ENCODE data around the gene ANKRD63. TPM values are rescaled to one million over a fixed set of nuclear protein-coding genes. Genes with fewer than 3 reads are reported as not detected.

ANKRD63 gene
- total and polyA plus RNA-seq, 8 donors: not detected

DNA sequence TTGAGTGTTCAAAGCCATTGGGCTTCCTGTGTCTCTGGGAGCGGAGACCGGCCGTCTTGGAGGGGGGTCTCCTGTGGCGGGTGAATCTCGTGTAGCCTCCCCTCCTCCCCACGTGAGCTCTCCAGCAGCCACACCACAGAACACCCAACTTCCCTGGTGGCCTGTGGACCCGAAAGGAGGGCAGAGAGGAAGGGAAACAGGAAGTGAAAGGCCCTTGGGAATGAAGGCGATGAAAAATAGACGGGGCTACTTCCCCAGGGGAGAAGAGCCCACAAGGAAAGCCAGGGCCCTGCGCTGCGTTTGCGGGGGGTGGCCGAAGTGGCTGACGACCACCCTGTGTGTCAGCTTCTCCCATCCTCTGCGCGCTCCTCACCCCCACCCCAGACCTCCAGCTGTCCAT is 5.4 kb downstream of the ANKRD63 start:
- Histone ChIP-seq H3K27ac (no peak overlapping the region), H3K9me3 (no peaks in the 10 kb centered on the region), H3K27me3 (peaks cover 34 to 53% of the 10 kb centered on the region in 2 donors), H3K36me3 (no peaks in the 10 kb centered on the region), H3K4me1 (peaks cover 11 to 48% of the 10 kb centered on the region in 2 donors), H3K4me3 (no peak overlapping the region)
- TF ChIP-seq, protein P1, sequence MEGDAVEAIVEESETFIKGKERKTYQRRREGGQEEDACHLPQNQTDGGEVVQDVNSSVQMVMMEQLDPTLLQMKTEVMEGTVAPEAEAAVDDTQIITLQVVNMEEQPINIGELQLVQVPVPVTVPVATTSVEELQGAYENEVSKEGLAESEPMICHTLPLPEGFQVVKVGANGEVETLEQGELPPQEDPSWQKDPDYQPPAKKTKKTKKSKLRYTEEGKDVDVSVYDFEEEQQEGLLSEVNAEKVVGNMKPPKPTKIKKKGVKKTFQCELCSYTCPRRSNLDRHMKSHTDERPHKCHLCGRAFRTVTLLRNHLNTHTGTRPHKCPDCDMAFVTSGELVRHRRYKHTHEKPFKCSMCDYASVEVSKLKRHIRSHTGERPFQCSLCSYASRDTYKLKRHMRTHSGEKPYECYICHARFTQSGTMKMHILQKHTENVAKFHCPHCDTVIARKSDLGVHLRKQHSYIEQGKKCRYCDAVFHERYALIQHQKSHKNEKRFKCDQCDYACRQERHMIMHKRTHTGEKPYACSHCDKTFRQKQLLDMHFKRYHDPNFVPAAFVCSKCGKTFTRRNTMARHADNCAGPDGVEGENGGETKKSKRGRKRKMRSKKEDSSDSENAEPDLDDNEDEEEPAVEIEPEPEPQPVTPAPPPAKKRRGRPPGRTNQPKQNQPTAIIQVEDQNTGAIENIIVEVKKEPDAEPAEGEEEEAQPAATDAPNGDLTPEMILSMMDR (IDR thresholded peaks at IDR 0.05): no peak
- intact Hi-C loops (cut with DNase I): no loop called here
- DNase-seq (peak in 1 of 4 donors; percentile 67), ATAC-seq (no peak)

DNA sequence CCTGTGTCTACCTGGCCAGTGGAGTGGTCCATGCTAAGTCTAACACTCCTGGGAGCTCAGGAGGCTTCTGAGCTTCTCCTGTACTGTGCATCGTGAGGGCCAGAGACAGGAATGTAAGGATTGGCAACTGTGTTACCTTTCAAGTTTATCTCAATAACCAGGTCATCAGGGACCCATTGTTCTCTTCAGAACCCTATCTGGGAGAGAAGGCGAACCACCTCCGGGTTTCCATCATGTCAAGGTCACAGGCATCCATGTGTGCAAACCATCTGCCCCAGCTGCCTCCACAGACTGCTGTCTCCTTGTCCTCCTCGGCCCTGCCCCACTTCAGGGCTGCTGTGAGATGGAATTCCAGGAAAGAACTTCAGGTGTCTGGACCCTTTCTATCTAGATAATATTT is 5.9 kb downstream of the ANKRD63 start:
- H3K4me3 ChIP-seq: no peak overlapping the region
- no peaks in the 10 kb centered on the region for H3K9me3 ChIP-seq
- no peak overlapping the region for H3K27ac ChIP-seq
- DNase-seq (peak in 1 of 4 donors; percentile 20), ATAC-seq (no peak)
- H3K36me3 ChIP-seq: no peaks in the 10 kb centered on the region
- intact Hi-C loops (cut with DNase I): no loop called here
- peaks cover 29 to 48% of the 10 kb centered on the region in 2 donors for H3K27me3 ChIP-seq
- TF ChIP-seq, protein P1 (IDR thresholded peaks at IDR 0.05): no peak
- H3K4me1 ChIP-seq: peaks cover 6 to 43% of the 10 kb centered on the region in 2 donors

DNA sequence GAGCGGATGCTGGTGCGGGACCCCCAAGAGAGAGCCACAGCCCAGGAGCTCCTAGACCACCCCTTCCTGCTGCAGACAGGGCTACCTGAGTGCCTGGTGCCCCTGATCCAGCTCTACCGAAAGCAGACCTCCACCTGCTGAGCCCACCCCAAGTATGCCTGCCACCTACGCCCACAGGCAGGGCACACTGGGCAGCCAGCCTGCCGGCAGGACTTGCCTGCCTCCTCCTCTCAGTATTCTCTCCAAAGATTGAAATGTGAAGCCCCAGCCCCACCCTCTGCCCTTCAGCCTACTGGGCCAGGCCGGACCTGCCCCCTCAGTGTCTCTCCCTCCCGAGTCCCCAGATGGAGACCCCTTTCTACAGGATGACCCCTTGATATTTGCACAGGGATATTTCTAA is 6.9 kb downstream of the ANKRD63 start:
- H3K4me3 ChIP-seq: no peak overlapping the region
- peak in 1 of 4 donors; percentile 60 for DNase-seq
- H3K36me3 ChIP-seq: no peaks in the 10 kb centered on the region
- H3K9me3 ChIP-seq: no peaks in the 10 kb centered on the region
- intact Hi-C loops (cut with DNase I): loop anchor here in 1 of 2 donors (2.0 kb wide), 1 partner anchor 57 kb away; no protein-coding TSS in a partner anchor
- TF ChIP-seq, protein P1 (IDR thresholded peaks at IDR 0.05): no peak
- peaks cover 19 to 38% of the 10 kb centered on the region in 2 donors for H3K27me3 ChIP-seq
- no peak overlapping the region for H3K27ac ChIP-seq
- no peak for ATAC-seq
- peaks cover 6 to 36% of the 10 kb centered on the region in 2 donors for H3K4me1 ChIP-seq

DNA sequence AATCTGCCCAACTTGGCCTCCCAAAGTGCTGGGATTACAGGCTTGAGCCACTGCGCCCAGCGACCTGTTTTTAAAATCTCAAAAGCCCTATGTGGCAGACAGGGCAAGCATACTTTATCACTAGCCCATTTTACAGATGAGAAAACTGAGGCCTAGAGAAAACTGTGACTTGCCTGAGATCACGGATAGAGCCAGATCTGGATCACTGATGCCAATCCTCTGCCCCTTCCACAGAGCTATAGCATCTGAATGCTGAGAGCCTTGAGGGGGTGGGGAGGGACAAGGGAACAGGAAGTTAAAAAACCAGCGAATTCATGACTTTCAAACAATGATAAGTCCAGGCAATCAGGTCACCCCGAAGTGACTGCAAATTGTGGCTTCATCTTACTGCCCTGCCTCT is 7.3 kb downstream of the ANKRD63 start:
- no peaks in the 10 kb centered on the region for H3K9me3 ChIP-seq
- intact Hi-C loops (cut with DNase I): loop anchor here in 1 of 2 donors (2.0 kb wide), 1 partner anchor 57 kb away; no protein-coding TSS in a partner anchor
- TF ChIP-seq, protein P1 (IDR thresholded peaks at IDR 0.05): no peak
- H3K27me3 ChIP-seq: peaks cover 15 to 34% of the 10 kb centered on the region in 2 donors
- ATAC-seq (no peak), DNase-seq (no peak)
- H3K27ac ChIP-seq: no peak overlapping the region
- no peaks in the 10 kb centered on the region for H3K36me3 ChIP-seq
- H3K4me3 ChIP-seq: no peak overlapping the region
- H3K4me1 ChIP-seq: peaks cover 6 to 36% of the 10 kb centered on the region in 2 donors

DNA sequence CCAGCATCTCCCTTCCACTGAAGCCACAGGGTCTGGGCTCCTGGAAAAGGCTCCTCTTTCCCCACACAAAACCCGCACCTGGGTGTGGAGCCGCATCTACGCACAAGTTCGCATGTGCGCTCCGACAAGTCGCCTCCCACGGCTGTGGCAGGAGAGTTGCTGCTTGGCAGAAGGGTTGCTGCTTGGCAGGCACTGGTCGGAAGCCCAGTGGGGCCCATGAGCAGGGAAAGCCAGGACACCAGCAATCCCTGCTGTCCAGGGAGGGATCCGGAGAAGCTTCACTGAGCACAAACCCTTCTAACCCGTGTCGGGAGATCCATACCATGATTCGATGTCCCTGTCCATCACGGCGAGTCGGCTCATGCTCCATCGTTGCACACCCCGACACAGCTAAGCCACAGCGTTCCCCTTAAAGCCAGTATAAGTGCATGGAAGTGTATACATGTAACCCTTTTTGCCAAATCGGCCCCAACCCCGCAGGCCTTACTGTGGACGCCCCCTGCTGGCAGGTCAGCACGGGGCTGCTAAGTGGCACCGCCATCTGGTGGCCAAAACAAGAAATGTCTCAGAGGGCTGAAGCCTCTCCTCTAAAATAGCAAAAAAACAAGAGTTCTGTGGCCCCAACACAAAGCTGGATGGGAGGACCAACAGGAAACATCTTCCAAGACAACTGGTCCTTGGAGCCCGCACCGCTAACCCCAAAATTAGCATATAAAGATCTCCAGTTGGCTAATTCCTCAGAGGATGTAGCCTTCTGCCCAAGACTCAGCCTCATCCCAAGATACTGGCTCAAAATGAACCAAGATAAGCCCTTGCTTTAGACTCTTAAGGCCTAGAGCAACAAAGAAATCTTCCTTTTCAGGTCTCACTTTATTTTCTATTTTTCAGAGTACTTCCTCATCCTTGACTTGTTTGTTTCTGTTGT is 8.3 kb downstream of the ANKRD63 start:
- H3K27ac ChIP-seq: no peak overlapping the region
- peak; percentile 56 to 95 (median 84) for DNase-seq
- no peaks in the 10 kb centered on the region for H3K9me3 ChIP-seq
- H3K4me3 ChIP-seq: no peak overlapping the region
- peak; percentile 84 for ATAC-seq
- intact Hi-C loops (cut with DNase I): loop anchor here in 1 of 2 donors (2.0 to 5.0 kb wide), 2 partner anchors 56 to 227 kb away; no protein-coding TSS in a partner anchor
- H3K27me3 ChIP-seq: peaks cover 6 to 24% of the 10 kb centered on the region in 2 donors
- peaks cover 3 to 31% of the 10 kb centered on the region in 2 donors for H3K4me1 ChIP-seq
- H3K36me3 ChIP-seq: no peaks in the 10 kb centered on the region
- TF ChIP-seq, protein P1 (IDR thresholded peaks at IDR 0.05): peak; percentile 99 to 100

All from left lung (tissue), 10 donors.